ENCODE results near the gene KCNN2.

Gene KCNN2

GRCh38 chr5:114361724-114362196, at the start of gene KCNN2:
KCNN2 (plus strand) TSS chr5:114362070; CDS start chr5:114362140, 70 bp downstream.
- no peak for DNase-seq (ENCODE audit: low read depth in 2 of 2)

DNA sequence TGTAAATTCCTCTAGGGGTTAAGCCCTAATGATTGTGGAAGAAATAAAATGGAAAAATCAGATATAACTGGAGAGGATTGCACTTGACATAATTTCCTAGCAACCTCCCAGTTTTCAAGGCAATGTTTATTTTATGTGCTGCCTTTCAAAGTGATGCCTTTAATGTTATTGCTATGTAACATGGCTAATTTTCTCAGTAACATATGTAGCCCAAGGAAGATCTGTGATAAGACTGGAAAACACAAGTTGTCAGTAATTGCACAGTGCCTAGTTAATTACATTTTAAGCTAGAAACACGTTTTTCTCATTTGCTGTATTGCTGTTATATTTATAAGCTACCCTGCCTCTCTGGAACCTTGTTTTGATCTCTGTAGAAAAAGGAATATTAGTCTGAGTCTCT, 49.2 kb upstream of the KCNN2 start:
- no peak for DNase-seq (ENCODE audit: low read depth in 2 of 2)

DNA sequence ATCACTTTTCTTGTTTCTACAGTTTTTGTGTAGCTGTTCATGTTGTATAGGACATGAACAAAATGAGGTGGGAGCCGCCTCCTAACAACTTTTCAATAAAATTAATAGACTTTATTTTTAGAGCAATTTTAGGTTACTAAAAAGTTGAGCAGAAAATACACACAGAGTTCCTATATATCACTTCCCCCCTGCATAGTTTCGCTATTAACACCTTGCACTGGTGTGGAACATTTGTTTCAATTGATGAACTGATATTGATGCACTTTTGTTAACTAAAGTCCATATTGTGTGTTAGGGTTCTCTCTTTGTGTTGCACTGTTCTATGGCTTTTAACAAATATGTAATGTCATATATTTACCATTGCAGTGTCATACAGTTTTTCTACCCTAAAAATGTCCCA, 47.8 kb upstream of the KCNN2 start:
- no peak for DNase-seq (ENCODE audit: low read depth in 2 of 2)

DNA sequence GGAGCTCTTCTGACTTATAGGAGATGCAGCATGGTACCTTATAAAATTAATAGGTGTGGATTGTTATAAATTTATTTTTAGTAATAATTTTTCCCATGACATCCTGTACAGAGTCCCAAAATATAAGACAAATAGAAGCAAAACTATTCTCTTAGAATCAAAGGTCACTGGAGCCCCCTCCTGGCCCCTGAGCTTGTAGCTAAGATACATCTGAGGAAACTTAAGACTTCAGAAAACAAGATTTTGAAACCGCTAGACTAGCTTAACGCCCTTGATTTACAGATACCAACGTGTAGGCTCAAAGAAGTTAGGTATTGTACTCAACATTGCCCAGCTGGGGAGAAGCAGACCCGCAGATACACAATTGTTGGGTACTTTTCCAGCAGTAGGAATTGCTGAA, 45.7 kb upstream of the KCNN2 start:
- no peak for DNase-seq (ENCODE audit: low read depth in 2 of 2)

GRCh38 chr5:114317751-114318150, 44.1 kb upstream of the KCNN2 start:
- no peak for DNase-seq (ENCODE audit: low read depth in 2 of 2)

DNA sequence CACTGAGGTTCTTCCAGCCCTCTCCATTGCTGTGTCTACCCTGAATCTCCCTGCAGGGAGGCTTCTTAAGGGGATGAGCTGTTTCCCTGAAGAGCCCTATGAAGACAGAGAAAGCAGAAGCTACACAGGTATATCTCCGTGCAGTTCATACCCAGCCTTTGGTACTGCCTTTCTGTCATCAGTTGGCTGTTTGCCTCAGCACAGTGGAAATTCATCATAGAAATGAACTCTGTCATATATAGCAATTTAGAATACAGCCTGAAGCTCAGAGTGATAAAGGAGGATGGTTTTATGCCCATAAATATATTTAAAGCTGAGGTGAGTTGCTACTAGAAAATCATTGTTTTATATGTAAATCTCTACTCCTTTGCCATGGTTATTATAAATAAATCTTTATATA, 42.6 kb upstream of the KCNN2 start:
- DNase-seq (ENCODE audit: low read depth in 2 of 2), result no peak

- DNase-seq (ENCODE audit: low read depth in 2 of 2), result no peak
These were observed 42.0 kb upstream of the KCNN2 start for GRCh38 chr5:114319821-114320220.

GRCh38 chr5:114324282-114324681, 37.6 kb upstream of the KCNN2 start:
- DNase-seq (ENCODE audit: low read depth in 2 of 2), result no peak

- DNase-seq (ENCODE audit: low read depth in 2 of 2), result no peak
These were observed 36.3 kb upstream of the KCNN2 start for GRCh38 chr5:114325541-114325940.

- no peak for DNase-seq (ENCODE audit: low read depth in 2 of 2)
These were observed 34.4 kb upstream of the KCNN2 start for GRCh38 chr5:114327474-114327873.

DNA sequence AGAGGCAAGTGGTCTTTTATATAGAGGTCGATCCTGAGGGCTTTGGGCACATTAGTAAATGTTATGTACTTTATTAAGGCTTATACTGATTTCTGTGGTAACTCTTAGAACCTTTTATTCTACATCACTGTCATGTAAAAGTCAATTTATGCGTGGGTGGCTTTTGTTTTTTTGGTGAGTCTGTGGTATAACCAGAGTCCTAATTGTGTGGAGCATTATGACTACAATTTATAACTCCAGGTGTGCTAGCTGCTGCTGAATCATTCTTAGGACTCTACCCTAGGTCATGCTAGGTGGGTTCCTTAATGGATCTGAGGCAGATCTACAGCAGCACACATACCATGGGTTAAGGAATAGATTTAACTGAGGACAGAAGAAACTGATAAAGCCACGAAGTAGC, 33.9 kb upstream of the KCNN2 start:
- no peak for DNase-seq (ENCODE audit: low read depth in 2 of 2)

- no peak for DNase-seq (ENCODE audit: low read depth in 2 of 2)
These were observed 30.8 kb upstream of the KCNN2 start for GRCh38 chr5:114330916-114331531.

DNA sequence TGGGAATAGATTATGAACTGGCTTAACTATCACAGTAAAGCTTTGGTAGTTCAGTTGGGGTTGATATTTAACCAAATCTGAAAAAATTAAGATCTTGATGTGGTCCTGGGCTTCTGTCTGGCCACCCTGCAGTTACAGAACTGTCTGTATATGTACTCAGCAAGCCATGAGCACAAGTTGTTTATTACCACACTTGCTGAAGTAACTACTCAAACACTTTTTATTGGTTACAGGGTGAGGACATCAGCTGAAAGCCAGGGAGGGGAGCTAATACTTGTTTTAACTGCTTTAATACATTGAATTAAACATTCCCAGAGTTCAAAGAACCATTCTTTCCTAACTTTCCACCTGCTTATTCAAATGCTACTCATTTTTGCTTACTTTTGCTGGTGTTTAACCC, 29.4 kb upstream of the KCNN2 start:
- DNase-seq (ENCODE audit: low read depth in 2 of 2), result no peak

DNA sequence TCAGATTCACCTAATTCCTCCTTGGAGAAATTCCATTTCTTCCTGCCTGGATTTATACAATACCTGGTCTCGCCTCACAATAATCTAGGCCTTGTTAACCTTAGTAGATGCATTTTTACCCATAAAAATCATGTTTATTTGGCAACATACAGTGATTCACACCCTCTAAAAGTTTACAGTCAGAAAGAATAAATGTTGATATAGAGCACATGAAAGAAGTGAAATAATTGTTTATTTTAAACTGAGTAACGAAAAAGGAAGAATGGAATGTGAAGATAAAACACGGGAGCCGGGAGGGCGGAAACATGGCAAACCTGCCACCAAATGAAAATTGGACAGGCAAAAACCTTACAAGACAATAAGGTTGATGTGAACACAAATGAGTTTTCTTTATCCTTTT, 28.9 kb upstream of the KCNN2 start:
- no peak for DNase-seq (ENCODE audit: low read depth in 2 of 2)

GRCh38 chr5:114335391-114335790, 26.5 kb upstream of the KCNN2 start:
- DNase-seq (ENCODE audit: low read depth in 2 of 2), result no peak

GRCh38 chr5:114339108-114339507, 22.8 kb upstream of the KCNN2 start:
- DNase-seq (ENCODE audit: low read depth in 2 of 2), result no peak

GRCh38 chr5:114346181-114346580, 15.7 kb upstream of the KCNN2 start:
- DNase-seq (ENCODE audit: low read depth in 2 of 2), result no peak

GRCh38 chr5:114355086-114355830, 6.6 kb upstream of the KCNN2 start:
- no peak for DNase-seq (ENCODE audit: low read depth in 2 of 2)

- no peak for DNase-seq (ENCODE audit: low read depth in 2 of 2)
These were observed 3.5 kb upstream of the KCNN2 start for GRCh38 chr5:114358329-114358728.

GRCh38 chr5:114360357-114360756, 1.5 kb upstream of the KCNN2 start:
- no peak for DNase-seq (ENCODE audit: low read depth in 2 of 2)

DNA sequence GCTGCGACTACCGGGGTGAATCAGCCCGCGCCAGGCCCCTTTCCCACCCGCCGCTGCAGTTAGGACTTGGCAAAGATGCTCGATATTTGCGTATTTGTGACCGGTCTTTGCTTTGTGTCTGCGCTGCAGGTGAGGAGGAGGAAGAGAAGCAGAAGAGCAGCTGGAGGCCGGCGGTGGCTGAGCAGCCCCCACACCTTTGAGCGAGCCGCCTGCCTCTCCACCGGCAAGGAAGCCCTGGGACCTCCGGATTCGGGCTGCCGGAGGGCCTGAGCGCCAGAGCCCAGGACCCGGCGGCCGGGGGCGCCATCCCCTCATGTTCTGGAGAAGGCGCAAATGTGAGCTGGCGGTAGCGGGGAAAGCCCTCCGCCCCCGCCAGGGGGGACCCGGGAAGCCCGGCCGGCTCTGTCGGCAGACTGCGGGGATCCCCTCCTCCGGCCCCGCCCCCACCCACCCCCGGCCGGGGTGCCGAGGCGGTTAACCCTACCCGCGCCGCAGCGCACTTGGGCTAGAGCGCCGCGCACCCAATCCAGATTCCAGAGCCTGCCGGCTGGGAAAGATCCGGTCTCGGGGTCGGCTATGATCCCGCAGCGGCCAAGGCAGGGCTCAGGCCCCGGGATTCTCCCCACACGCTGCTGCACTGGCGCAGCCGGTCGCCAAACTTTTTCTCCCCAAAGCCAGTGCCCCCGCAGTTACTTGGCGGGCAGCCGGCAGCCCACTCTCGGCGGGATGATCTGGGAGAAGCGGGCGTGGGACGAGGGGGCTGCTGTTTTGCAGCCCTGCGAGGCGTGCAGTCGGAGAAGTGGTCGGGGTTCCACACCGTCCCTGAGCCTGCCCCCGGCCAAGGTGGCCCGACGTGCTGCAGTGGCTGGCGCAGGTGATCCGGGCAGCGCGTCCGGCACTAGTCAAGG, 800 bp upstream of the KCNN2 start:
- DNase-seq (ENCODE audit: low read depth in 2 of 2), result no peak

- no peak for DNase-seq (ENCODE audit: low read depth in 2 of 2)
These were observed 517 bp downstream of the KCNN2 start for GRCh38 chr5:114362197-114362976.

All from activated CD4-positive, alpha-beta T cell treated with anti-CD3 and anti-CD28 coated beads for 24 hours (primary cell).